Right atrium auricular region (tissue), 2 donors: ENCODE data around the gene INSIG1. TPM values are rescaled to one million over a fixed set of nuclear protein-coding genes. Genes with fewer than 3 reads are reported as not detected.

Source experiments
- DNase-seq: peaks from one replicate; pipeline ENCODE4 v3.0.0-alpha.2; 2019; ENCODE audit warnings: low spot score
- H3K27ac ChIP-seq, 2 donors: fragments of 200-600 bp; sonication (generic); 1 replicate in 1 of 2; 2 replicates in 1 of 2; pipeline ENCODE4 v1.5.1; 2016 to 2019
- H3K27me3 ChIP-seq, 2 donors: fragments of 200-600 bp; sonication (generic); one replicate each; pipeline versions ENCODE4 v1.5.1 to v1.6.0; 2017 to 2019
- H3K36me3 ChIP-seq: fragments of 200-600 bp; sonication (generic); one replicate; pipeline ENCODE4 v1.5.1; 2016
- H3K4me1 ChIP-seq, 2 donors: fragments of 200-600 bp; sonication (generic); one replicate each; pipeline versions ENCODE4 v1.5.1 to v1.6.0; 2017 to 2019
- H3K4me3 ChIP-seq, 2 donors: fragments of 200-600 bp; sonication (generic); 1 replicate in 1 of 2; 2 replicates in 1 of 2; pipeline ENCODE4 v1.5.1; 2017 to 2019; ENCODE audit warnings: mild to moderate bottlenecking in 1 of 2, moderate library complexity in 1 of 2
- H3K9me3 ChIP-seq, 2 donors: fragments of 200-600 bp; sonication (generic); one replicate each; pipeline ENCODE4 v1.5.1; 2019
- CTCF ChIP-seq, 2 donors: fragments of 200-600 bp; sonication (generic); IDR thresholded peaks; one replicate each; pipeline ENCODE4 v1.5.1; 2019; ENCODE audit warnings: antibody characterized with exemption in 2 of 2
- total RNA-seq, 2 donors: library from RNA; depleted of rRNA; stranded (reverse); fragments of >200 nt; gene quantifications; one replicate each; pipeline ENCODE4 v1.1.0, GENCODE V29; 2016

The INSIG1 gene
- total RNA-seq, 2 donors from 2014 or later, result 15.8 to 25.7 TPM

DNA sequence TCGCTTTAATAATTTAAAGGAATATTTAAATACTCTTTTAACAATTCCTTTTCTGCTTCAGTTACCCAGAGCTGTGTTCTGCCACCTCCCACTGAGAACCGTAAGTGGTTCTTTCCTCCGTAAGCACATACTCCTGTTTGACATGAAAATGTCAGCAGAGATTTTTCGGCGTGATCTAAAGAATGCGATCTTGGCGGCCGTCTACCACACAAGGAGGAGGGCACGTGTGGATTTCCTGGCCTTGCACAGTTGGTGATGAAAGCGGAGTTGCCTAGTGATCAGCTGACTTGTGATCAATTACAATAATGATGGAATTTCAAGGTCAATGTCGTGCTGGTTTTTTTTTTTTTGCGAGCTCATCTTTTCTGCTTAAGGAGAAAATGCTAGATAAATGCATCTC is 35.6 kb upstream of the INSIG1 start:
- H3K27me3 ChIP-seq, result no peaks in the 10 kb centered on the region
- no peak for TF ChIP-seq CTCF (IDR thresholded peaks at IDR 0.05)
- DNase-seq, result no peak

GRCh38 chr7:155263051-155263450 is 34.6 kb upstream of the INSIG1 start:
- no peak overlapping the region for H3K27ac ChIP-seq
- DNase-seq, result no peak
- H3K4me1 ChIP-seq, result peaks cover 0 to 6% of the 10 kb centered on the region in 2 donors
- no peaks in the 10 kb centered on the region for H3K36me3 ChIP-seq
- H3K27me3 ChIP-seq, result no peaks in the 10 kb centered on the region
- H3K9me3 ChIP-seq, result no peaks in the 10 kb centered on the region
- no peak overlapping the region for H3K4me3 ChIP-seq
- TF ChIP-seq CTCF (IDR thresholded peaks at IDR 0.05), result no peak

More for the DNA sequence above, 35.6 kb upstream of the INSIG1 start:
- H3K36me3 ChIP-seq, result no peaks in the 10 kb centered on the region
- H3K4me1 ChIP-seq, result peaks cover 0 to 15% of the 10 kb centered on the region in 2 donors
- no peak overlapping the region for H3K4me3 ChIP-seq
- H3K9me3 ChIP-seq, result no peaks in the 10 kb centered on the region
- no peak overlapping the region for H3K27ac ChIP-seq

DNA sequence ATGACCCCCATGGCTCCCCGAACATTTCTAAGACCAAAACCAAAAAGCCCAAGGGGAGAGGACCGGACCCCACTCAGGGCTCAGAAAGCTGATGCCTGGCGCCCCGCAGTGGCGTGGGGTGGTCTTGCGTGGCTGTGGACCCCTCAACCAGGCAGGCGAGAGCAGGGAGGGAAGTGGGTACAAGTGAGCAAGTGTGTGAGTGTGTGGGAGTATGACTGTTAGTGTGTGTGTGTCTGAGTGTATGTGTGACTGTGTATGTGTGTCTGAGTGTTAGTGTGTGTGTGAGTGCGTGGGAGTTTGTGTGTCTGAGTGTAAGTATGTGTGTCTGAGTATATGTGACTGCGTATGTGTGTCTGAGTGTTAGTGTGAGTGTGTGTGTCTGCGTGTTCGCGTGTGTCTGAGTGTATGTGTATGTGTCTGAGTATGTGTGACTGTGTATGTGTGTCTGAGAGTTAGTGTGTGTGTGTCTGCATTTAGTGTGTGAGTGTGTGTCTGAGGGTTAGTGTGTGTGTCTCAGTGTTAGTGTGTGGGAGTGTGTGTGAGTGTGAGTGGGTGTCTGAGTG is 34.0 kb upstream of the INSIG1 start:
- H3K4me1 ChIP-seq, result peaks cover 0 to under 1% of the 10 kb centered on the region in 2 donors
- no peak for TF ChIP-seq CTCF (IDR thresholded peaks at IDR 0.05)
- H3K4me3 ChIP-seq, result no peak overlapping the region
- no peak overlapping the region for H3K27ac ChIP-seq
- H3K36me3 ChIP-seq, result no peaks in the 10 kb centered on the region
- no peaks in the 10 kb centered on the region for H3K9me3 ChIP-seq
- no peak for DNase-seq
- H3K27me3 ChIP-seq, result no peaks in the 10 kb centered on the region

GRCh38 chr7:155265144-155265543 is 32.5 kb upstream of the INSIG1 start:
- Histone ChIP-seq H3K27ac (no peak overlapping the region), H3K36me3 (no peaks in the 10 kb centered on the region), H3K9me3 (no peaks in the 10 kb centered on the region), H3K4me3 (no peak overlapping the region), H3K27me3 (no peaks in the 10 kb centered on the region), H3K4me1 (no peaks in the 10 kb centered on the region)
- no peak for DNase-seq
- no peak for TF ChIP-seq CTCF (IDR thresholded peaks at IDR 0.05)

GRCh38 chr7:155265961-155266360 is 31.7 kb upstream of the INSIG1 start:
- no peak for TF ChIP-seq CTCF (IDR thresholded peaks at IDR 0.05)
- H3K4me3 ChIP-seq, result no peak overlapping the region
- H3K4me1 ChIP-seq, result no peaks in the 10 kb centered on the region
- no peaks in the 10 kb centered on the region for H3K36me3 ChIP-seq
- no peak overlapping the region for H3K27ac ChIP-seq
- H3K9me3 ChIP-seq, result no peaks in the 10 kb centered on the region
- no peak for DNase-seq
- no peaks in the 10 kb centered on the region for H3K27me3 ChIP-seq

GRCh38 chr7:155266440-155266839 is 31.2 kb upstream of the INSIG1 start:
- H3K4me3 ChIP-seq, result no peak overlapping the region
- H3K36me3 ChIP-seq, result no peaks in the 10 kb centered on the region
- H3K27me3 ChIP-seq, result no peaks in the 10 kb centered on the region
- no peaks in the 10 kb centered on the region for H3K9me3 ChIP-seq
- no peak for TF ChIP-seq CTCF (IDR thresholded peaks at IDR 0.05)
- DNase-seq, result no peak
- no peak overlapping the region for H3K27ac ChIP-seq
- no peaks in the 10 kb centered on the region for H3K4me1 ChIP-seq
